GM12878 (cell line): ENCODE results near the gene C9orf78. TPM values are rescaled to one million over a fixed set of nuclear protein-coding genes. Genes with fewer than 3 reads are reported as not detected.

Experiments used
- ATAC-seq: fragments of 200-7000 bp; cut with Tn5 transposase; 3 replicates; pipeline ENCODE4 v1.9.1; 2020; ENCODE audit warnings: mild to moderate bottlenecking, moderate library complexity
- BruUV-seq: library from RNA; stranded (reverse); fragments of 400-500 nt; replicated peaks from 2 replicates; lab custom pipeline; 2021; lab: Mats Ljungman, UMichigan
- CTCF ChIA-PET: fragments of 300-600 bp; sonication (Branson Sonifier 250); formaldehyde crosslinking; extraction: SDS; loops from one replicate; lab custom pipeline; 2021; ENCODE audit warnings: inconsistent platforms; lab: Yijun Ruan, JAX
- POLR2A ChIA-PET: fragments of 350-600 bp; formaldehyde crosslinking; extraction: SDS; loops from one replicate; lab custom pipeline; 2021; ENCODE audit warnings: inconsistent platforms; lab: Charles Lee
- RAD21 ChIA-PET: fragments of 300-600 bp; sonication (Branson Sonifier 250); formaldehyde crosslinking; loops from one replicate; lab custom pipeline; 2023; ENCODE audit warnings: antibody characterized with exemption; ENCODE audit not compliant: unreplicated experiment; lab: Charles Lee
- SMC1A ChIA-PET: fragments of 300-600 bp; sonication (Branson Sonifier 250); formaldehyde crosslinking; loops from one replicate; lab custom pipeline; 2023; ENCODE audit not compliant: unreplicated experiment, uncharacterized antibody; lab: Charles Lee
- DNase-seq: peaks from one replicate; pipeline ENCODE4 v3.0.0-alpha.2; 2011; ENCODE audit warnings: low read depth, low spot score
- FAIRE-seq: peaks from 3 replicates; lab custom pipeline; 2011; peaks lifted over from hg19 to GRCh38; lab: Jason Lieb, UNC
- H2AFZ ChIP-seq: 2 replicates; pipeline ENCODE4 v1.6.0; 2011; ENCODE audit warnings: low read depth, low read length, control low read depth; ENCODE audit not compliant: control insufficient read depth
- H3K27ac ChIP-seq: 2 replicates; pipeline ENCODE4 v1.5.1; 2011; ENCODE audit warnings: control low read depth; ENCODE audit not compliant: control insufficient read depth, insufficient read depth
- H3K27me3 ChIP-seq, 2 experiments: replicated peaks in 1 of 2; 2 replicates each; pipeline versions ENCODE4 v1.6.0 to v1.6.1; 2011; ENCODE audit warnings: low read length in 1 of 2; ENCODE audit not compliant: control insufficient read depth in 2 of 2, insufficient read depth in 2 of 2
- H3K36me3 ChIP-seq, 2 experiments: 2 replicates each; pipeline ENCODE4 v1.5.1; 2011; ENCODE audit warnings: low read length in 1 of 2; ENCODE audit not compliant: control insufficient read depth in 2 of 2, insufficient read depth in 2 of 2
- H3K4me1 ChIP-seq: 2 replicates; pipeline ENCODE4 v1.6.1; 2011; ENCODE audit warnings: mild to moderate bottlenecking, low read length, moderate library complexity, mixed read lengths; ENCODE audit not compliant: control insufficient read depth, insufficient read depth
- H3K4me2 ChIP-seq: 2 replicates; pipeline ENCODE4 v1.6.0; 2011; ENCODE audit warnings: control low read depth; ENCODE audit not compliant: control insufficient read depth, insufficient read depth
- H3K4me3 ChIP-seq: fragments of 200-600 bp; sonication (generic); 2 replicates; pipeline ENCODE4 v1.5.1; 2016
- H3K79me2 ChIP-seq: 2 replicates; pipeline ENCODE4 v1.6.0; 2011; ENCODE audit warnings: low read length; ENCODE audit not compliant: control insufficient read depth, insufficient read depth
- H3K9ac ChIP-seq: 2 replicates; pipeline ENCODE4 v1.8.0; 2011; ENCODE audit warnings: low read length, control low read depth, mixed read lengths; ENCODE audit not compliant: control insufficient read depth, insufficient read depth
- H3K9me3 ChIP-seq: replicated peaks from 3 replicates; pipeline ENCODE4 v1.5.1; 2011; ENCODE audit warnings: mild to moderate bottlenecking, low read length; ENCODE audit not compliant: control insufficient read depth, insufficient read depth
- H4K20me1 ChIP-seq: 2 replicates; pipeline ENCODE4 v1.6.0; 2011; ENCODE audit not compliant: control insufficient read depth, insufficient read depth
- CREB1 ChIP-seq: IDR thresholded peaks from 2 replicates; pipeline ENCODE4 v1.6.1; 2012; ENCODE audit warnings: low read depth, mild to moderate bottlenecking, inconsistent platforms
- CREM ChIP-seq: IDR thresholded peaks from 2 replicates; pipeline ENCODE4 v1.6.1; 2014; ENCODE audit warnings: antibody characterized with exemption, low read depth
- E2F4 ChIP-seq: IDR thresholded peaks from 2 replicates; pipeline ENCODE4 v1.6.1; 2012; ENCODE audit warnings: low read depth, low read length, improper control_type of control experiment
- FOS ChIP-seq: IDR thresholded peaks from 3 replicates; pipeline ENCODE4 v1.6.1; 2011; ENCODE audit warnings: borderline replicate concordance; ENCODE audit not compliant: insufficient read length; ENCODE audit errors: extremely low read depth
- GABPA ChIP-seq: IDR thresholded peaks from 2 replicates; pipeline ENCODE4 v1.6.1; 2014; ENCODE audit warnings: antibody characterized with exemption, low read depth, mild to moderate bottlenecking, inconsistent platforms
- HDAC2 ChIP-seq: fragments of 200-600 bp; sonication (generic); IDR thresholded peaks from 2 replicates; pipeline ENCODE4 v1.6.1; 2017
- MEF2B ChIP-seq: fragments of 450-650 bp; IDR thresholded peaks from 2 replicates; pipeline ENCODE4 v1.6.1; 2018; ENCODE audit warnings: mild to moderate bottlenecking, moderate library complexity; ENCODE audit not compliant: partially characterized antibody, poor library complexity, severe bottlenecking
- MXI1 ChIP-seq: fragments of 150-350 bp; IDR thresholded peaks from 2 replicates; pipeline ENCODE4 v1.6.1; 2011; ENCODE audit warnings: low read depth, mild to moderate bottlenecking, inconsistent platforms, low read length, improper control_type of control experiment
- NFYB ChIP-seq: IDR thresholded peaks from 2 replicates; pipeline ENCODE4 v1.6.1; 2011; ENCODE audit warnings: low read depth, mild to moderate bottlenecking, low read length, improper control_type of control experiment, moderate library complexity; ENCODE audit not compliant: insufficient read depth
- POLR2AphosphoS5 ChIP-seq: IDR thresholded peaks from 2 replicates; pipeline ENCODE4 v1.6.1; 2011; ENCODE audit warnings: mild to moderate bottlenecking, low read length, inconsistent platforms
- POU2F2 ChIP-seq: IDR thresholded peaks from 3 replicates; pipeline ENCODE4 v1.6.1; 2011; ENCODE audit warnings: low read depth, mild to moderate bottlenecking, low read length, borderline replicate concordance
- SP1 ChIP-seq: IDR thresholded peaks from one replicate; pipeline ENCODE4 v1.6.1; 2011; ENCODE audit warnings: low read depth, low read length
- STAT3 ChIP-seq: IDR thresholded peaks from 2 replicates; pipeline ENCODE4 v1.6.1; 2011; ENCODE audit warnings: low read depth, low read length, improper control_type of control experiment
- TAF1 ChIP-seq: IDR thresholded peaks from 2 replicates; pipeline ENCODE4 v1.6.1; 2011; ENCODE audit warnings: mild to moderate bottlenecking, low read depth, low read length, borderline replicate concordance
- ZNF24 ChIP-seq: fragments of 450-650 bp; IDR thresholded peaks from 2 replicates; pipeline ENCODE4 v1.6.1; 2017; ENCODE audit warnings: antibody characterized with exemption, mild to moderate bottlenecking
- whole genome bisulfite sequencing: methylation state at CpG from one replicate; pipeline ENCODE4 v1.1.6; 2016; ENCODE audit warnings: low lambda C conversion rate; ENCODE audit not compliant: insufficient replicate concordance, insufficient coverage; ENCODE audit errors: missing lambda C conversion rate; 5-methylcytosine and 5-hydroxymethylcytosine counted together
- in situ Hi-C: fragments of 300-500 bp; cut with MboI; formaldehyde crosslinking; loops from 9 replicates; pipeline ENCODE4 v1.14.3; 2018; ENCODE audit warnings: mixed read lengths
- intact Hi-C: fragments of 100-400 bp; cut with micrococcal nuclease; formaldehyde crosslinking; loops from one replicate; pipeline ENCODE4 v1.14.2; 2022; ENCODE audit not compliant: unreplicated experiment
- polyA plus RNA-seq, 11 experiments: library from polyadenylated mRNA; depleted of rRNA in 4 of 11; unstranded in 6 of 11; stranded (reverse) in 5 of 11; fragments of >200 nt; fragmentation: Nextera tagmentation in 4 of 11; fragmentation: Illumina TruSeq in 1 of 11; extraction: Ambion mirVana in 4 of 11; extraction: Trizol in 1 of 11; gene quantifications; 1 replicate in 1 of 11; 2 replicates in 10 of 11; pipeline versions ENCODE4 v1.2.1 to v1.2.3, GENCODE V29; 2011 to 2016; ENCODE audit warnings: inconsistent platforms in 2 of 11, missing spikeins in 2 of 11, low read depth in 1 of 11
- total RNA-seq, 4 experiments: library from RNA; depleted of rRNA in 3 of 4; stranded (reverse); fragments of >200 nt in 3 of 4; fragmentation: Illumina TruSeq in 1 of 4; extraction: Trizol in 1 of 4; gene quantifications; 2 replicates each; pipeline versions ENCODE4 v1.2.1 to v1.2.3, GENCODE V29; 2013 to 2021
- TF ChIP-seq, protein P1 (sequence below): IDR thresholded peaks from 2 replicates; pipeline ENCODE4 v1.6.1; 2012; ENCODE audit warnings: low read depth, low read length, improper control_type of control experiment
- TF ChIP-seq, protein P2 (sequence below): IDR thresholded peaks from 2 replicates; pipeline ENCODE4 v1.6.1; 2012; ENCODE audit warnings: low read length, inconsistent platforms

Gene C9orf78
- total and polyA plus RNA-seq, 10 of the 15 experiments (the other 5 are each of a cell fraction or from before 2014, with no cell fraction given): 23.0 to 60.9 (median 47.5) TPM

DNA sequence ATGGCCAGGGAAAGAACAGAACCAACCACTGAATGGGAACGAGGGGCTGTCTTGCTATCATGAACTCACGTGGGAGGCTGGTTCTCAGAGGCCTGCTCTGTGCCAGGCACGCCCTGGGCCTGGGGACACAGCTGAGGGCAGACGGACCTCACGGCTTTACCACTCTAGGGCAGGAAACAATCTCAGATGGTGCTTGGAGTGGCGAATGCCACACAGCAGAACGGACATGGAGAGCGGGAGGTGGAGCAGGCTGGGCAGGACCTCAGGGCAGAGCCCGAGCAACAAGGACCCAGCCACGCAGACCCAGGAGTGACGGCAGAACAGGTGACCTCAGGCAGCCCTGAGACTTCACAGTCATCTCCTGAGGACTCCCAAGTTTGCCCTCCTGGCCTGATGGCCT is 19.8 kb downstream of the C9orf78 start:
- TF ChIP-seq, protein P1, sequence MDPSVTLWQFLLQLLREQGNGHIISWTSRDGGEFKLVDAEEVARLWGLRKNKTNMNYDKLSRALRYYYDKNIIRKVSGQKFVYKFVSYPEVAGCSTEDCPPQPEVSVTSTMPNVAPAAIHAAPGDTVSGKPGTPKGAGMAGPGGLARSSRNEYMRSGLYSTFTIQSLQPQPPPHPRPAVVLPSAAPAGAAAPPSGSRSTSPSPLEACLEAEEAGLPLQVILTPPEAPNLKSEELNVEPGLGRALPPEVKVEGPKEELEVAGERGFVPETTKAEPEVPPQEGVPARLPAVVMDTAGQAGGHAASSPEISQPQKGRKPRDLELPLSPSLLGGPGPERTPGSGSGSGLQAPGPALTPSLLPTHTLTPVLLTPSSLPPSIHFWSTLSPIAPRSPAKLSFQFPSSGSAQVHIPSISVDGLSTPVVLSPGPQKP: no peak
- TF ChIP-seq GABPA (no peak), HDAC2 (no peak), FOS (no peak), CREM (no peak), E2F4 (no peak), POLR2AphosphoS5 (no peak), CREB1 (no peak), SP1 (no peak), STAT3 (no peak), MEF2B (no peak), ZNF24 (no peak), MXI1 (no peak), POU2F2 (no peak), NFYB (no peak), TAF1 (no peak)
- TF ChIP-seq, protein P2, sequence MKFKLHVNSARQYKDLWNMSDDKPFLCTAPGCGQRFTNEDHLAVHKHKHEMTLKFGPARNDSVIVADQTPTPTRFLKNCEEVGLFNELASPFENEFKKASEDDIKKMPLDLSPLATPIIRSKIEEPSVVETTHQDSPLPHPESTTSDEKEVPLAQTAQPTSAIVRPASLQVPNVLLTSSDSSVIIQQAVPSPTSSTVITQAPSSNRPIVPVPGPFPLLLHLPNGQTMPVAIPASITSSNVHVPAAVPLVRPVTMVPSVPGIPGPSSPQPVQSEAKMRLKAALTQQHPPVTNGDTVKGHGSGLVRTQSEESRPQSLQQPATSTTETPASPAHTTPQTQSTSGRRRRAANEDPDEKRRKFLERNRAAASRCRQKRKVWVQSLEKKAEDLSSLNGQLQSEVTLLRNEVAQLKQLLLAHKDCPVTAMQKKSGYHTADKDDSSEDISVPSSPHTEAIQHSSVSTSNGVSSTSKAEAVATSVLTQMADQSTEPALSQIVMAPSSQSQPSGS: no peak
- Histone ChIP-seq H3K9me3 (no peaks in the 10 kb centered on the region), H2AFZ (no peak overlapping the region), H3K4me3 (no peak overlapping the region), H3K4me1 (peaks cover 3% of the 10 kb centered on the region), H4K20me1 (no peaks in the 10 kb centered on the region), H3K36me3 (peaks cover 7 to 14% of the 10 kb centered on the region in 2 experiments), H3K27me3 (no peaks in the 10 kb centered on the region), H3K9ac (no peak overlapping the region), H3K27ac (no peak overlapping the region), H3K79me2 (no peaks in the 10 kb centered on the region), H3K4me2 (no peak overlapping the region)
- ChIA-PET POLR2A (no interaction called here), CTCF (no interaction called here), SMC1A (no interaction called here), RAD21 (no interaction called here)
- in situ Hi-C loops: no loop called here
- no peak for FAIRE-seq
- no peak for DNase-seq
- intact Hi-C loops: no loop called here
- 98% methylated on average over 11 of the region's 11 CpGs for WGBS
- no TSS peak for BruUV-seq
- ATAC-seq: no peak
